ENCODE data around the gene HPCAL4.

DNA sequence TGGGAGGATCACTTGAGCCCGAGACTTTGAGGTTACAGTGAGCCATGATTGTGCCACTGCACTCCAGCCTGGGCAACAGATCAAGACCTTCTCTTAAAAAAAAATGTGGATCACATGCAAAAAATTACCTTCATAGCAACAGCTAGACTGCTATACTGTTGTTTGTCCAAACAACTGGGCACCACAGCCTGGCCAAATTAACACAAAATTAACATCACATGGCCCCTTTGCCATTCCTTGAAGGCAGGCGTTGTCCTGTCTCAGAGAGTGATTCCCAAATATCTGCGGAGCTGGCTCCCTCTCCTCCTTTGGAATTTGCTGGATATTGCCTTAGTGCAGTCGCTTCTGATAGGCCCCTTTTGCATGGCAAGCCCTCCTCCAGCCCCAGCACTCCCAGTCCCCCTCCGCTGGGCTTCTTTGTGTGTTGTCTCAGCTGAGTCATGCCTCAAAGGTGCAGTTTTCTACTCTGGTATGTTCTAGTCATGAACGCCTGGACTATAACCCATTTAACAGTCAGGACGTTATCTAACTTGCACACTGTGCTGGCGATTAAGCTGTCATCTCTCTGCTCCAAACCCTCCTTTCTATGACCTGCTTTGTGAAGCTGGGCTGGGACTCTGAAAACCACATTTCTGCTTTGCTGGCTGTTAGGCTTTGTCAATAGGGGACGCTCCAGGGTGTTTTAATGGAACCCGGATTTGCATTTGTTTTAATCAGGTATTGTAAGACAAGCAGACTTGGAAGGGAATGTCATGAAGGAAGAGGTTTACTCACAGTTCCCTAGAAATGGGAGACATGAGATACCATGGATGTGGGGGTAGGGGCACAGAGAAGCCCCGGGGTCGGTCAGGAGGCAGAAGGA lies 20.1 kb upstream of the HPCAL4 start:
- TF ChIP-seq CTCF (IDR thresholded peaks at IDR 0.05; ENCODE audit: low read depth, low read length) (no peak), EZH2phosphoT487 (IDR thresholded peaks at IDR 0.05; ENCODE audit: low read depth) (no peak)

All from OCI-LY3 (cell line).